Measurements from ENCODE around the gene TRIM17. TPM values are rescaled to one million over a fixed set of nuclear protein-coding genes. Genes with fewer than 3 reads are reported as not detected.

The TRIM17 gene
- total RNA-seq, 4 donors from 2014 or later, result not detected

GRCh38 chr1:228446852-228447251, 30.2 kb upstream of the TRIM17 start:
- in situ Hi-C loops (cut with MboI; ENCODE audit: low pct_ligation_motif_present in 1 of 4, low pct_unique_long_range_greater_than_20kb in 1 of 4, low sequenced_read_pairs in 3 of 4) (no loop called here), intact Hi-C loops (cut with DNase I; ENCODE audit: low total_unique reads) (no loop called here)
- DNase-seq, result no peak
- peaks cover 65% of the 10 kb centered on the region for H3K27me3 ChIP-seq
- no peak overlapping the region for H3K27ac ChIP-seq
- no peak for TF ChIP-seq CTCF (IDR thresholded peaks at IDR 0.05)
- no peak for TF ChIP-seq EP300 (IDR thresholded peaks at IDR 0.05; ENCODE audit: low read depth)
- TF ChIP-seq POLR2AphosphoS5 (IDR thresholded peaks at IDR 0.05), result no peak
- no peak for TF ChIP-seq POLR2A (IDR thresholded peaks at IDR 0.05)
- H3K9me3 ChIP-seq, result no peaks in the 10 kb centered on the region
- H3K4me1 ChIP-seq, result peaks cover 0 to 12% (median 9%) of the 10 kb centered on the region in 4 donors
- WGBS, 2 donors (ENCODE audit: low coverage in 1 of 2), result 57 to 67% methylated on average over 15 of the region's 15 CpGs
- no peaks in the 10 kb centered on the region for H3K36me3 ChIP-seq
- no peak overlapping the region for H3K4me3 ChIP-seq

GRCh38 chr1:228445843-228446650, 29.4 kb upstream of the TRIM17 start:
- peaks cover 0 to 12% (median 9%) of the 10 kb centered on the region in 4 donors for H3K4me1 ChIP-seq
- DNase-seq, result no peak
- peak overlapping the region in 1 of 4 donors; percentile 0 for H3K27ac ChIP-seq
- H3K36me3 ChIP-seq, result no peaks in the 10 kb centered on the region
- intact Hi-C loops (cut with DNase I; ENCODE audit: low total_unique reads), result no loop called here
- TF ChIP-seq POLR2AphosphoS5 (IDR thresholded peaks at IDR 0.05) (peak in 1 of 3 donors; percentile 19), EP300 (IDR thresholded peaks at IDR 0.05; ENCODE audit: low read depth) (no peak), CTCF (IDR thresholded peaks at IDR 0.05) (no peak), POLR2A (IDR thresholded peaks at IDR 0.05) (no peak)
- WGBS, 2 donors (ENCODE audit: low coverage in 1 of 2), result 6 to 27% methylated on average over 6 to 46 of the region's 51 CpGs
- in situ Hi-C loops (cut with MboI; ENCODE audit: low pct_ligation_motif_present in 1 of 4, low pct_unique_long_range_greater_than_20kb in 1 of 4, low sequenced_read_pairs in 3 of 4), result no loop called here
- H3K4me3 ChIP-seq, result peak overlapping the region in 2 of 4 donors; percentile 24 to 29
- peaks cover 73% of the 10 kb centered on the region for H3K27me3 ChIP-seq
- no peaks in the 10 kb centered on the region for H3K9me3 ChIP-seq

- peak overlapping the region in 2 of 4 donors; percentile 24 to 29 for H3K4me3 ChIP-seq
- intact Hi-C loops (cut with DNase I; ENCODE audit: low total_unique reads) (no loop called here), in situ Hi-C loops (cut with MboI; ENCODE audit: low pct_ligation_motif_present in 1 of 4, low pct_unique_long_range_greater_than_20kb in 1 of 4, low sequenced_read_pairs in 3 of 4) (no loop called here)
- H3K36me3 ChIP-seq, result no peaks in the 10 kb centered on the region
- DNase-seq, result no peak
- no peaks in the 10 kb centered on the region for H3K9me3 ChIP-seq
- 9 to 21% methylated on average over 3 to 16 of the region's 16 CpGs for WGBS, 2 donors (ENCODE audit: low coverage in 1 of 2)
- peak overlapping the region in 1 of 4 donors; percentile 0 for H3K27ac ChIP-seq
- peaks cover 0 to 12% (median 9%) of the 10 kb centered on the region in 4 donors for H3K4me1 ChIP-seq
- H3K27me3 ChIP-seq, result peaks cover 78% of the 10 kb centered on the region
- TF ChIP-seq CTCF (IDR thresholded peaks at IDR 0.05) (no peak), POLR2AphosphoS5 (IDR thresholded peaks at IDR 0.05) (no peak), POLR2A (IDR thresholded peaks at IDR 0.05) (no peak), EP300 (IDR thresholded peaks at IDR 0.05; ENCODE audit: low read depth) (no peak)
Measured at GRCh38 chr1:228445490-228445842, 28.8 kb upstream of the TRIM17 start.

- in situ Hi-C loops (cut with MboI; ENCODE audit: low pct_ligation_motif_present in 1 of 4, low pct_unique_long_range_greater_than_20kb in 1 of 4, low sequenced_read_pairs in 3 of 4) (no loop called here), intact Hi-C loops (cut with DNase I; ENCODE audit: low total_unique reads) (no loop called here)
- Histone ChIP-seq H3K9me3 (no peaks in the 10 kb centered on the region), H3K27me3 (peaks cover 92% of the 10 kb centered on the region), H3K4me3 (no peak overlapping the region), H3K36me3 (no peaks in the 10 kb centered on the region), H3K27ac (no peak overlapping the region), H3K4me1 (peaks cover 0 to 12% (median 9%) of the 10 kb centered on the region in 4 donors)
- TF ChIP-seq EP300 (IDR thresholded peaks at IDR 0.05; ENCODE audit: low read depth) (no peak), CTCF (IDR thresholded peaks at IDR 0.05) (no peak), POLR2AphosphoS5 (IDR thresholded peaks at IDR 0.05) (no peak), POLR2A (IDR thresholded peaks at IDR 0.05) (no peak)
- DNase-seq, result no peak
Measured at GRCh38 chr1:228443395-228443794, 26.7 kb upstream of the TRIM17 start.
